ENCODE data around the gene USP14.
"Not testable (repeated sequence)": the region's sequence is repeated elsewhere in the genome, so short reads cannot be mapped to it uniquely, and the experiment has no call there.

Gene USP14

DNA sequence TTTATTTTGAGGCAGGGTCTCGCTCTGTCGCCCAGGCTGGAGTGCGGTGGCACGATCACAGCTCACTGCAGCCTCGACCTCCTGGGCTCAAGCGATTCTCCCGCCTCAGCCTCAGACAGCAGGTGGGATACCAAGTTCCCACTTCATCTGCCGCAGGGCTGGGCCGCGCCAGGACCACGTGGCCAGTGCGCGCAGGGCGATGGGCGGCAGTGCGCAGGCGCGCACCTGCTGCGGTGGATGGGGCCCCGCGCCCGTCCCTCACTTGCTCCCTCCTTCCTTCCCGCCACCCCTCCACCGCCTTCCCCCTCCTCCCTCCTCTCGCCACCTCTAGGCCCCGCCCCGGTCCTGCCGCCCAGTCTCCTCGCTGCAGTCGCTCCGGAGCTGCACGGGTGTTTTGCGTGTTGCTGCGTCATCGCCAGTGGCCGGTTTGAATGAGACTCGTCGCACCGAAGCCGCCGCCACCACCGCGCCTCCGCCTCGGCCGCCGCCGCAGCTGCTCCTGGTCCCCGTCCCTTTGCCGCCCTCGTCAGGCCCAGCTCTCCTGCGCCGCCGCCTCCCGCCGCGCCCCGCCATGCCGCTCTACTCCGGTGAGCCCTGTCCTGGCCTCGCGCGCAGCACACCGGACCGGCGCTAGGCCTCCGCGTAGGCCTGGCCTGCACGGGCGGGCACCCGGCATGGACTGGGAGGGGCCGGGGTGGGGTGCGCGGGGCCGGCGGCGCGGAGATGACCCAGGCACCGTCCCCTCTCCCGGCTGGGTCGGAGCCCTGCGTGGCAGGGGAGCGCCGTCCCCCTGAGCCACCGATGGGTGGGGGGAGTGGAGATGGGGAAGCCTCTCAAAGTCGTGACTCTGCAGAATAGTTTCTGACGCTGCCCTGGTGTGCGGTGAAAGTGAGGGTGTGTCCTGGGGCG is at the start of gene USP14:
TSS of gene USP14 (plus strand) at position 430 of the 909 bp plus-strand sequence. CDS start at position 572, 142 bp downstream.
- DNase-seq: peak; percentile 68 to 88

DNA sequence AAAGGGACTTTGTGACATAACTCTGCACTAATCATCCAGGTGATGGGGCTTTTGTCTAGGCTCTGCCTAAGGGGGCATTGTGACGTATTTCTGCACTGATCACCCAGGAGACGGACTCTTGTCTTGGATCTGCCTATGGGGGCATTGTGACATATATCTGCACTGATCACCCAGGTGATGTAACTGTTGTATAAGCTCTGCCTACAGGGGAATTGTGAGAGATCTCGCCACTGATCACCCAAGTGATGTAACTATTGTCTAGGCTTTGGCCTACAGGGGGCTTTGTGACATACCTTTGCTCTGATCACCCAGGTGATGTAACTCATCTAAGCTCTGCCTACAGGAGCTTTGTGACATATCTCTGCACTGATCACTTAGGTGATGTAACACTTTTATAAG is 49.7 kb upstream of the USP14 start:
- DNase-seq: not testable (repeated sequence)

DNA sequence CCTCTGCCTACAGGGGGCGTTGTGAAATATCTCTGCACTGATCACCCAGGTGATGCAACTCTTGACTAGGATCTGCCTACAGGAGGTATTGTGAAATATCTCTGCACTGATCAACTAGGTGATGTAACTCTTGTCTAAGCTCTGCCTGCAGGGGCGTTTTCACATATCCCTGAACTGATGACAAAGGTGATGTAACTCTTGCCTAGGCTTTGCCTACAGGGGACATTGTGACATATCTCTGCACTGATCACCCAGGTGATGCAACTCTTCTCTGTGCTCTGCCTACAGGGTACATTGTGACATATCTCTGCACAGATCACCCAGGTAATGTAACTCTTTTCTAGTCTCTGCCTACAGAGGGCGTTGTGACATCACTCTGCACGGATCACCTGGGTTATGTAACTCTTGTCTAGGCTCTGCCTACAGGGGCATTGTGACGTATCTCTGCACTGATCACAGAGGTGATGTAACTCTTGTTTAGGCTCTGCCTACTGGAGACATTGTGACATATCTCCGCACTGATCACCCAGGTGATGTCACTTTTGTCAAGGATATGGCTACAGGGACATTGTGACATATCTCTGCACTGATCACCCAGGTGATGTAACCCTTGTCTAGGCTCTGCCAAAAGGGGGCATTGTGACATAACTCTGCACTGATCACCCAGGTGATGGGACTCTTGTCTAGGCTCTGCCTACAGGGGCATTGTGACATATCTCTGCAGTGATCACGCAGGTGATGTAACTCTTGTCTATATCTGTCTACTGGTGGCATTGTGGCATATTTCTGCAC is 49.0 kb upstream of the USP14 start:
- DNase-seq: not testable (repeated sequence)

DNA sequence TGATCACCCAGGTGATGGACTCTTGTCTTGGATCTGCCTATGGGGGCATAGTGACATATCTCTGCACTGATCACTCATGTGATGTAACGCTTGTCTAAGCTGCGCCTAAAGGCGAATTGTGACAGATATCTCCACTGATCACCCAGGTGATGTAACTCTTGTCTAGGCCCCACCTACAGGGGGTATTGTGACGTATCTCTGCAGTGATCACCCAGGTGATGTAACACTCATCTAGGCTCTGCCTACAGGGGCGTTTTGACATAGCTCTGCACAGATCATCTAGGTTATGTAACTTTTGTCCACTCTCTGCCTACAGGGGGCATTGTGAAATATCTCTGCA is 48.5 kb upstream of the USP14 start:
- not testable (repeated sequence) for DNase-seq

- not testable (repeated sequence) for DNase-seq
These were observed 47.8 kb upstream of the USP14 start for GRCh38 chr18:110351-111201.

- DNase-seq: no peak
These were observed 46.9 kb upstream of the USP14 start for GRCh38 chr18:111306-112014.

- DNase-seq: not testable (repeated sequence)
These were observed 46.2 kb upstream of the USP14 start for GRCh38 chr18:112015-112733.

- DNase-seq: not testable (repeated sequence)
These were observed 37.7 kb upstream of the USP14 start for GRCh38 chr18:120539-121260.

DNA sequence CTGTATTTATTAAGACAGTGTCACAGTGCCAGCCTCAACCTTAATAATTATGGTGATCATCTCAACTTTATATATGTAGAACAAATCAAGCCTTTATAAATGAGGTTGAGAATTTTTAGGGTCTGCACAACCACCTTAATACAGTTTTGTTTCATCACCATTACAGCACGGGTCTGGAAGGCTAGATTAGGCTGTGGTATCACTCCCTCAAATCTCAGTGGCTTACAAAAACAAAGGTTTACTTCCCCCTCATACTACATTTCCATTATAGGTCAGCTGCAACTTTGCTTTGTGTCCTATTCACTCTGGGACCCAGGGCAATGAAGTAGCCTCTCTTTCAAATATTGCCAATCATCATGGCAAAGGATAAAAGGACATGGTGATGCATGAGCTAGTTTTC is 23.3 kb upstream of the USP14 start:
- DNase-seq: no peak

GRCh38 chr18:136433-136832 is 21.9 kb upstream of the USP14 start:
- DNase-seq: no peak

DNA sequence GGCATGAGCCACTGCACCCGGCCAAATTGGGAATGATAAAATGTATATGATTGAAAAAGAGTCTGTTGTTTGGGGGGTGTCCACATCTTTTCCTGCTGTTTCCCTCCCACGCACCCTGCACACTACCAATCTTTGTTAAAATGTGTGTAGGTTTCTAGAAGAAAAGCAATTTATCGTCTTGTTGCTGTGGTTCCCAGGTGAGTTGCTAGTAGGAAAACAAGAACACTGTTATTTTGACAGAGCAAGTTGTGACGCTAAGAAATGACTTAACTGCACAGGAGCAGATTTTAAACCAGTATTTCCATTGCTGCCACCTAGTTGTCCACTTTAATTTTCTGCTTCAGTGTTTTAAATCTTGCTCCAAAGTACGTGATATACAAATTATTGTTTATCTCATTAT is 21.0 kb upstream of the USP14 start:
- no peak for DNase-seq

GRCh38 chr18:140670-141266 is 17.6 kb upstream of the USP14 start:
- DNase-seq: no peak

- not testable (repeated sequence) for DNase-seq
These were observed 15.6 kb upstream of the USP14 start for GRCh38 chr18:142624-143296.

DNA sequence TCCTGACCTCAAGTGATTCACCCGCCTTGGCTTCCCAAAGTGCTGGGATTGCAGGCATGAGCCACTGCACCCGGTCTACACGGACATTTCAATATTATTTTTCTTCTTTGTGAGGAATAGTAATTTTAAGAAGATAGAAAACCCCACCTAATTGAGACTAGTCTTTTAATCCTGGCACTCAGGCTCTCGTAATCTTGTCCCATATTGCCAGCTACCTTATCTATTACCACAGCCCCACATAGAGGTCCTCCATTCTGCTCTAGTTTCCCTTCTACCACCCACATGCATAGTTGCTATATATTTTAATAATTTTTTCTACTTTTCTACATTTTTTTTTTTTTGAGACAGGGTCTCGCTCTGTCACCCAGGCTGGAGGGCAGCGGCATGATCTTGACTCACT is 9.5 kb upstream of the USP14 start:
- no peak for DNase-seq

- DNase-seq: no peak
These were observed 4.2 kb upstream of the USP14 start for GRCh38 chr18:154151-154550.

GRCh38 chr18:155688-156087 is 2.7 kb upstream of the USP14 start:
- no peak for DNase-seq

DNA sequence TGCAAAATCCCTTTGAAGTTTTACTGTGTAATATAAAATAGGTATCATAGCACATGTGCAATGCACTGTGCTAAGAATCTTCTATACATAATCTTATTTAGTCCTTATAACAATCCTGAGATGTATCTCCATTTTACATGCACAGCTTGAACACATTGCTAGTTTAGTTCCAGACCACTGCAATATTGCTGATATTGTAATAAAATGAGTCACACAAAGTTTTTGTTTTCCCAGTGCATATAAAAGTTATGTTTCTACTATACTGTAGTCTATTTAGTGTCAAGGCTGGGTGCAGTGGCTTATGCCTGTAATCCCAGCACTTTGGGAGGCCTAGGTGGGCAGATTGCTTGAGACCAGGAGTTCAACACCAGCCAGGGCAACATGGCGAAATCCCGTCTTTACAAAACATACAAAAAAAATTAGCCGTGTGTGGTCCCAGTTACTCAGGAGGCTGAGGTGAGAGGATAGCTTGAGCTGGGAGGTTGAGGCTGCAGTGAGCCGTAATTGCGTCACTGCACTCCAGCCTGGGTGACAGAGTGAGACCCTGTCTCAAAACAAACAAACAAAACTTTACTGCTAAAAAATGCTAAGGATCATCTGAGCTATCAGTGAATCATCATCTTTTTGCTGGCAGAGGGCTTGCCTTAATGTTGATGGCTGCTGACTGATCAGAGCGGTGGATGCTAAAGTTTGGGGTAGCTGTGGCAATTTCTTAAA is 1.7 kb upstream of the USP14 start:
- DNase-seq: no peak

DNA sequence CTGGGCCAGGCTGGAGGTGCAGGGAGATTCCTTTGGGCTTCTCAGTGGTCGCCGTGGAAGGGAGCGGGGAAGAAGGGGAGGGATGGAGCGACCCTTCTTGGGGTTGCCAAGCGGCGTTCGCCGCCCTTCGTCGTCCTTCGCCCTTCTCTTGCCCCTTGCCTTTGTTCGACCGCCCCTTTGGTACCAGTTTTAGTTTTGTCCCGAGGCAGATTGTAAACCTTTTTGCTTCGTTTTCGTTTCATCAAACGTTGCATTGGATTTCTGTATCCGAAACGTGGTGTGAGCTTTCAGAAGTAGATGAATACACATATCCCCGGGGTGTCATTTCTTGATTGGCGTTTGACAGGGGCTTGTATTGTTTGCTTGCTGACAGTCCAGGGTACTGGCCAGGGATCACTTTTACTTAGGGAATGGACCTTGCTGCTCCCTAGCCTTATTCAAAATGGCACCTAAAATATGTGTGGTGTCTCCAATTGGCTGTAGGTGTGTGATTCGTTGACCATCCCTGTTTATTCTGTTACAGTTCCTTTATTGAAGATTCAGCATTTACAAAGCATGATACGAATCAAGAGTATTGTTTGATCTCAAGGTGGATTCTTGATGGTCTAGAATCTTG is 788 bp downstream of the USP14 start:
- no peak for DNase-seq

GRCh38 chr18:159933-160332 is 1.6 kb downstream of the USP14 start:
- DNase-seq: no peak
